Breast epithelium (tissue), 4 donors: ENCODE results near the gene LTB4R. TPM values are rescaled to one million over a fixed set of nuclear protein-coding genes. Genes with fewer than 3 reads are reported as not detected.

ENCODE experiments used
- DNase-seq, 2 donors: peaks; one replicate each; pipeline ENCODE4 v3.0.0-alpha.2; 2019; ENCODE audit warnings: low spot score in 2 of 2
- H3K27ac ChIP-seq, 2 donors: fragments of 200-600 bp; sonication (generic) in 1 of 2; one replicate each; pipeline ENCODE4 v1.5.1; 2016 to 2019; ENCODE audit warnings: mild to moderate bottlenecking in 1 of 2
- H3K27me3 ChIP-seq, 2 donors: fragments of 200-600 bp; sonication (generic) in 1 of 2; one replicate each; pipeline versions ENCODE4 v1.5.1 to v1.6.0; 2017 to 2019; ENCODE audit warnings: control low read depth in 1 of 2, mild to moderate bottlenecking in 1 of 2
- H3K36me3 ChIP-seq: fragments of 200-600 bp; one replicate; pipeline ENCODE4 v1.5.1; 2019
- H3K4me1 ChIP-seq, 2 donors: fragments of 200-600 bp; sonication (generic); one replicate each; pipeline ENCODE4 v1.5.1; 2016 to 2019; ENCODE audit warnings: control low read depth in 1 of 2
- H3K4me3 ChIP-seq, 3 donors: fragments of 200-600 bp; sonication (generic); 1 replicate in 2 of 3; 2 replicates in 1 of 3; pipeline ENCODE4 v1.5.1; 2016 to 2019; ENCODE audit warnings: mild to moderate bottlenecking in 3 of 3, moderate library complexity in 2 of 3
- H3K9me3 ChIP-seq, 2 donors: fragments of 200-600 bp; sonication (generic) in 1 of 2; one replicate each; pipeline ENCODE4 v1.5.1; 2016 to 2019; ENCODE audit warnings: control low read depth in 1 of 2
- POLR2A ChIP-seq: fragments of 450-650 bp; IDR thresholded peaks from one replicate; pipeline ENCODE4 v1.6.1; 2016; ENCODE audit warnings: antibody characterized with exemption, mild to moderate bottlenecking, moderate library complexity
- POLR2AphosphoS5 ChIP-seq, 3 donors: sonication (generic); formaldehyde crosslinking; IDR thresholded peaks; one replicate each; pipeline ENCODE4 v1.6.1; 2017; ENCODE audit warnings: antibody characterized with exemption in 3 of 3
- intact Hi-C: fragments of 100-400 bp; cut with DNase I; formaldehyde crosslinking; loops from one replicate; pipeline ENCODE4 v1.15.1; 2023; ENCODE audit warnings: low total_unique reads
- total RNA-seq, 3 donors: library from RNA; depleted of rRNA; stranded (reverse); fragments of >200 nt; gene quantifications; one replicate each; pipeline ENCODE4 v1.1.0, GENCODE V29; 2016
- TF ChIP-seq, protein P1 (sequence below), 3 donors: fragments of 450-650 bp; IDR thresholded peaks; one replicate each; pipeline ENCODE4 v1.5.1; 2016 to 2017; ENCODE audit warnings: antibody characterized with exemption in 3 of 3, mild to moderate bottlenecking in 3 of 3, moderate library complexity in 3 of 3

Gene LTB4R
- total RNA-seq, 3 donors from 2014 or later: 5.7 to 18.4 (median 12.8) TPM

DNA sequence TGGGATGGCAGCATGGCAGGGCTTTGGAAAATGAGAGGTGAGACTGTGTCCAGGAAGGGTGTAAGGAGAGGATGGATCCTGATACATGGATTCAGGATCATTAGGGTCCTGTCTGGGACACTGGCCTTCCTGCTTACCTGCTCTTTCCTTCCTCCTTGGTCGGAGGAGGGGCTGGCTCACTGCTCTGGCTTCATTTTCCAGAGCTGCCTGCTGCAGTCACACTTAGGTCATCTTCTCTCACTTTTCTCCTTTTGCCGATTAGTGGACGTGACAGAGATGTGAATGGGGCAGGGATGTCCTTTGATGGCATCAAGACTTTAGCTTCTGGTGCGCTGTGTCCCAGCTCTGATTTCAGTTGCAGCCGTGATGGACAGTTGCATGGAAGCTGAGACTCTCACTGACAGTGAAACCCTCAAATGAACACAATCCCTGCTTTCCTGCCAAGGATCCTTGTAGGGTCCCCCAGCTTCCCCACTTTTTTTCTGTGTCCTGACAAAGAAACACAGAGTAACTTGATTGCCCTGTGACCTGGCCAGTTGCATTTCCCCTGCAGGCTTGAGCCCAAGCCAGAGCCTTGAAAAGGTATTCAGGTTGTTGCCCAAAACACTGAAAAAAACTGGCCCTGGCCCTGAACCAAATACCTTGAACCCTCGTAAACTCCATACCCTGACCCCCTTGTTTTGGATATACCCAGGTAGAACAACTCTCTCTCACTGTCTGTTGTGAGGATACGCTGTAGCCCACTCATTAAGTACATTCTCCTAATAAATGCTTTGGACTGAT lies 2.8 kb upstream of the LTB4R start:
- H3K27me3 ChIP-seq: no peaks in the 10 kb centered on the region
- intact Hi-C loops: loop anchor here (10.0 kb wide), 1 partner anchor 64 kb away; the partner anchor contains the start of gene TINF2
- TF ChIP-seq POLR2AphosphoS5 (IDR thresholded peaks at IDR 0.05): no peak
- TF ChIP-seq, protein P1, sequence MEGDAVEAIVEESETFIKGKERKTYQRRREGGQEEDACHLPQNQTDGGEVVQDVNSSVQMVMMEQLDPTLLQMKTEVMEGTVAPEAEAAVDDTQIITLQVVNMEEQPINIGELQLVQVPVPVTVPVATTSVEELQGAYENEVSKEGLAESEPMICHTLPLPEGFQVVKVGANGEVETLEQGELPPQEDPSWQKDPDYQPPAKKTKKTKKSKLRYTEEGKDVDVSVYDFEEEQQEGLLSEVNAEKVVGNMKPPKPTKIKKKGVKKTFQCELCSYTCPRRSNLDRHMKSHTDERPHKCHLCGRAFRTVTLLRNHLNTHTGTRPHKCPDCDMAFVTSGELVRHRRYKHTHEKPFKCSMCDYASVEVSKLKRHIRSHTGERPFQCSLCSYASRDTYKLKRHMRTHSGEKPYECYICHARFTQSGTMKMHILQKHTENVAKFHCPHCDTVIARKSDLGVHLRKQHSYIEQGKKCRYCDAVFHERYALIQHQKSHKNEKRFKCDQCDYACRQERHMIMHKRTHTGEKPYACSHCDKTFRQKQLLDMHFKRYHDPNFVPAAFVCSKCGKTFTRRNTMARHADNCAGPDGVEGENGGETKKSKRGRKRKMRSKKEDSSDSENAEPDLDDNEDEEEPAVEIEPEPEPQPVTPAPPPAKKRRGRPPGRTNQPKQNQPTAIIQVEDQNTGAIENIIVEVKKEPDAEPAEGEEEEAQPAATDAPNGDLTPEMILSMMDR (IDR thresholded peaks at IDR 0.05): peak in 1 of 3 donors; percentile 1
- H3K9me3 ChIP-seq: no peaks in the 10 kb centered on the region
- peaks cover 12 to 19% of the 10 kb centered on the region in 2 donors for H3K4me1 ChIP-seq
- H3K27ac ChIP-seq: peak overlapping the region; percentile 19 to 90
- no peak overlapping the region for H3K4me3 ChIP-seq
- DNase-seq: no peak
- peaks cover 13% of the 10 kb centered on the region for H3K36me3 ChIP-seq

DNA sequence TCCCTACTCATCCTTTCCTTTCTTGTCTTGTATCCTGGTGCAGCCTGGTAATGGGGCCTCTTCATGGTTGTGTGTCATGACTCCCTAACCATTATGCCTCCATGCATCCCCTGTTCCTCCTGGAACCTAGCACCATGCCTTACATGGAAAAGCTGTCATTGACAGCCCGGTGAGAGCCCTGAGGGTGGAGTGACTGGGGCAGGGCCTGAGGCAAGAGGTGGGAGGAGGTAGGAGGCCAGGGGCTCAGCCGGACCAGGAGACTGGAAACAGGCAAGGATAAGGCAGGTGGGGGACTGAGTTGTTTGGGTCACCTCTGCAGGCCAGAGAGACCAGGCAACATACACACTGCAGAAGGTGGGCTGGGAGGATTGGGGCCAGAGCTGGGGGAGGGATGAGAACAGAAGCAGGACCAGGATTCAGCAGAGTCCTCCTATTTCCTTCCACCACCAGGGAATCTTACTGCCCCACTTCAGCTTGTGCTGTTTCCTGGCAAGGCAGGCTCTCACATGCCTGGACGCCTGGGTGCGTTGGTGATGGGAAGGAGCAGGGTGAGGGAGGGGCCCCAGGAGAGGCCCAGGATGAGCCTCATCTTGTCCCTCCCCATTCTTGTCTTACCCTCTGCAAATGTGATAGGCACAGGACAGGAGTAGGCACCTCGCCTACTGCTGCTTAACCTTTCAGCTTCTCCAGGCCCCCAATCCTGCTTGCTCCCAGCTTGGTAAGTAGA lies 1.6 kb upstream of the LTB4R start, which contains the start of gene LTB4R2:
TSS of gene LTB4R2 (plus strand) at position 603 of the 727 bp plus-strand sequence. CDS start 525 bp downstream, outside the sequence.
- intact Hi-C loops: loop anchor here (10.0 kb wide), 1 partner anchor 65 kb away; the partner anchor contains the start of gene TINF2
- peak within 1 kb of the TSS; percentile 90 to 91 for H3K27ac ChIP-seq
- peak within 1 kb of the TSS; percentile 55 to 77 (median 61) for H3K4me3 ChIP-seq
- H3K9me3 ChIP-seq: no peaks in the 10 kb centered on the region
- H3K27me3 ChIP-seq: no peaks in the 10 kb centered on the region
- H3K36me3 ChIP-seq: peaks cover 2% of the 10 kb centered on the region
- peaks cover 12 to 19% of the 10 kb centered on the region in 2 donors for H3K4me1 ChIP-seq
- TF ChIP-seq POLR2A: no peak
- TF ChIP-seq POLR2AphosphoS5 (IDR thresholded peaks at IDR 0.05): no peak
- DNase-seq: no peak

- Histone ChIP-seq H3K4me1 (peaks cover 12 to 19% of the 10 kb centered on the region in 2 donors), H3K27ac (peak overlapping the region; percentile 90 to 91), H3K4me3 (peak overlapping the region; percentile 55 to 77 (median 61)), H3K9me3 (no peaks in the 10 kb centered on the region), H3K36me3 (no peaks in the 10 kb centered on the region), H3K27me3 (no peaks in the 10 kb centered on the region)
- no peak for DNase-seq
- TF ChIP-seq, protein P1 (IDR thresholded peaks at IDR 0.05): no peak
- no peak for TF ChIP-seq POLR2A
- no peak for TF ChIP-seq POLR2AphosphoS5 (IDR thresholded peaks at IDR 0.05)
- intact Hi-C loops: no loop called here
These were observed 1.0 kb upstream of the LTB4R start for GRCh38 chr14:24310265-24310645.

DNA sequence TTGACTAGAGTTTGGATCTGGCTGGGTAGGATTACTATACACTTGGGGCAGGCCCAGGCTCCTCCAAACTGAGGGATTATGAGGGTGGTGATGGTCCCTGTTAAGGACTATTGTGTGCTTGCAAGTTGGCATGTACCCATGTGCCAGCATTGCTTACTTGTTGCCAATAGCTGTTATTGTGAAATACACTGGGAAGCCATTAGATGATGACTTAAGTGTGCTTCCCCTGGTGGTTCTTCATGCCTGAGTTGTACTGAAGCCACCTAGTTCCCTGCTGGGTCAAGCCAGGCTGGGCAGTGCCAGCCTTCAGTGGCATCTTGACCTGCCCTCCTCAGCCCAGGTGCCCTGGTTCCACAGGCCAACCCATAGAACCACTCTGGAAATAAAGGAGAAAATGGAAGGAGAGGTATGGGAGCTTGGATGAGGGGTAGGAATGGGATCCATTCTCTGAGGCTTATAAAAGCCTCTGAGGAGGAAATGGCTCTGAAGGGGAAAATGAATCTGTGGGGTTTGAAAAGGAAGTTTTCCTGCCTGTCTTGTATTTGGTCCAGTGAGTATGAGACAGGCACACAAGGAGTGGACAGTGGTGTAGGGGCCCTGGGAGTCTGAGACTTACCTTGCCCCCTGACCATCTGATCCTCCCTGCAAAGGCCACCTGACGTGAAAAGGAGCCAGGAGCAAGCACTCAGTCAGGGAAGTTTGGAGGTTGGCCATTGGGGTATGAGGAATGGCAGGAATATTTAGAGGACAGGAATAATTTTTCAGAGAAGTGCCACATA lies 724 bp downstream of the LTB4R start:
- DNase-seq: peak in 1 of 2 donors; percentile 56
- TF ChIP-seq POLR2A: no peak
- TF ChIP-seq POLR2AphosphoS5 (IDR thresholded peaks at IDR 0.05): no peak
- TF ChIP-seq, protein P1 (IDR thresholded peaks at IDR 0.05): peak in 1 of 3 donors; percentile 9
- intact Hi-C loops: no loop called here
- no peaks in the 10 kb centered on the region for H3K9me3 ChIP-seq
- peak overlapping the region; percentile 55 to 77 (median 61) for H3K4me3 ChIP-seq
- peaks cover 14 to 19% of the 10 kb centered on the region in 2 donors for H3K4me1 ChIP-seq
- H3K27me3 ChIP-seq: no peaks in the 10 kb centered on the region
- H3K27ac ChIP-seq: peak overlapping the region; percentile 90 to 91
- no peaks in the 10 kb centered on the region for H3K36me3 ChIP-seq
